DMS153 treated with DMSO at 0.1 percent for 48 hours (cell line): Measurements from ENCODE around the gene CARMIL1.

ENCODE experiments used
- DNase-seq: peaks from one replicate; lab custom pipeline; 2025; ENCODE audit not compliant: unreplicated experiment; lab: John Stamatoyannopoulos, UW

Gene CARMIL1

DNA sequence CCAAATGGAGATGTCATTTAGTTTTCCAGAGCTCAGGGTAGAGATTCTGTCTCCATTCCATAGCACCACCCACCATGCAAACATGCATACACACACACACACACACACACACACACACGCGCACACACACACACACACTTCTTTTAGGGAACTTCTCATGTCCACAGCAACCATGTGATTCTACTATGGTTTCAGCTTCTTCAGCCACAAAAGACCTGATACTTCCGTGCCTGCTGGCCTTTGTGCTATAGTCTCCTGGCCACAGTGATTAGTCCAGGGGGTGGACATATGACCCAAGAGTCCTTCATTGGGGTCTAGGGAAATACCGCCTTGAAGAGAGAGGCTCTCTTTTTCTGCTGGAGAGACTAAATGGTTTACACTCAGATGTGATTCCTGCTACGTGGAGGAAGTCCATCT is 53.5 kb downstream of the CARMIL1 start:
- no peak for DNase-seq

GRCh38 chr6:25333471-25333870 is 54.3 kb downstream of the CARMIL1 start:
- DNase-seq, result no peak

GRCh38 chr6:25334793-25335192 is 55.6 kb downstream of the CARMIL1 start:
- DNase-seq, result no peak

DNA sequence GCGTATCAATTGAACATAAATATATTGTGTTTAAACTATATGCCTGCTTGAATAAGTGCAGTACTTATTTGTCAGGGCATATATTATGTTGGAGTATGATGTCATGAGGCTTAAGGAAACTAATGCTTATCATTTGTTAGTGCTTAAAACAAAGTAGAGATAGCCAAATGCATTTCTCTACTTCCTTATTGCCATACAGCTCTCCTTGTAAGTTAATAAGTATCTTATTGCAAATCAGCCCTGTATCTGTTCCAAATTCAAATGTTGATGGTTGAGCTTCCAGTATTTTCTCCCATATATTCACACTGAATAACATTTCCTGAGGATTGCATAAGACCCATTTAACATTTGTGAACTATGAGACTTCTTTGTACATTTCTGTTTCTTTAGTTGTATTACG is 57.8 kb downstream of the CARMIL1 start:
- DNase-seq, result no peak

GRCh38 chr6:25337431-25337830 is 58.3 kb downstream of the CARMIL1 start:
- no peak for DNase-seq

GRCh38 chr6:25340431-25341202 is 61.4 kb downstream of the CARMIL1 start:
- no peak for DNase-seq

DNA sequence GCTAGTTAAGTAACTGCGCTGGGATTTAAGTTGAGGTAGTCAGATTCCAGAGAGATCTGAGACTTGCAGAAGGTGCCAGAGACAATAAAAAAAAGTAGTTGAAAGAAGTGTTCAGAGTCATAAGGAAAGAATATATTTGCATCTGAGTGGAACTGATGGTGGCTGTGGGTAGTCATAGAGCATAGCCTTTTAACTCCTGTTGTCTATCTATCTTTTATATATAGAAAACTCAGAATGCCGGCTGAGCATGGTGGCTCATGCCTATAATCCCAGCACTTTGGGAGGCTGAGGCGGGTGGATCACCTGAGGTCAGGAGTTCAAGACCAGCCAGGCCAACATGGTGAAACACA is 62.0 kb downstream of the CARMIL1 start:
- no peak for DNase-seq

DNA sequence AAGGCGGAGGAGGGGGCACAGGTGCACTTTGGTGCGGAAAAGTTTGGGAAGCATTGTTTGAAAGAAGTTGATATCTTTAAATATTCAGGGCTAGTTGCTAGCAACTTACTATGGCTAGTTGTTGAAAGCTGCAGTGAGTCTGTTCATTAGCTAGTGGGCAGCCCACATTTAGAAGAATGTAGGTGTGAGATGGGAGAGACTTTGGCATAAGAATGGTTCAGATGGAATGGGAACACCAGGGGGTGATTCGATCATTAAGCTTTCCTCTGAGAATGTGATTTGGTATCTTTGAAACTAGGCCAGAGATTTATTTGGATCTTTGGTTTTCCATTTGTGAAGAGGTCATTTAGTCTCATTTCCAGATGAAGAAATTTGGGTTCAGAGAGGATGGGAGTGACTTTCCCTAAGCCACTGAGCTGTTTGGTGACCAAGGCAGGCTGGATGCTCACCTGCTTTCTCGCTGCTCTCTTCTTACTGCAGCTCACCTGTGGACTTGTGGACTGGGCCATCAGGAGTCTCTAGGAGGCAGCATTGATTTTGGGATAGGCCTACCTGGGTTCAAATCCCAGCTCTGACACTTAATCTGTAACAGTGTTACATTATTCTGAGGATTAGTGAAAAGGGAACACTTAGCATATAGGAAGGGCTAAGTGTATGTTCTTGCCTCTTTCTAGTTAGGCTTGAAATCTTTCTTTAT is 62.9 kb downstream of the CARMIL1 start:
- no peak for DNase-seq

GRCh38 chr6:25342802-25343201 is 63.6 kb downstream of the CARMIL1 start:
- no peak for DNase-seq

DNA sequence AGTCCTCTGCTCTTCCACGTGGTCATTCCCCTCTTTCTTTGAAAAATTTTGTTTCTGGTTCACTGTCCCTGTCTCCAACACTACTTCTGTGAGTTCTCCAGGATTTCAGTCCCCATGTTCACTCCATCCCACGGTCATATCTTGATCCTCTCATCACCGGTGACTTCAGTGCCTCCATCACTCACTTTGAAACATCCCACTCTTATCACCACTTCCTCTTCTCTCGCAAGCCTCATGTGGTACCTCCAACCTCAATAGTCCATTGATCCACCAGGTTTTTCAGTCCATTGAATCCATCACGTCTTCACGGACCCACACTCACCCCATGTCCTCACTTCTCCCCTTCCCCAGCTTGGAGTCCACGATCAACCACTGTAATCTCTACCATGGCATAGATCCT is 64.8 kb downstream of the CARMIL1 start:
- no peak for DNase-seq

- DNase-seq, result no peak
Measured at GRCh38 chr6:25344827-25345226, 65.7 kb downstream of the CARMIL1 start.

- peak; percentile 21 for DNase-seq
Measured at GRCh38 chr6:25346064-25346463, 66.9 kb downstream of the CARMIL1 start.

DNA sequence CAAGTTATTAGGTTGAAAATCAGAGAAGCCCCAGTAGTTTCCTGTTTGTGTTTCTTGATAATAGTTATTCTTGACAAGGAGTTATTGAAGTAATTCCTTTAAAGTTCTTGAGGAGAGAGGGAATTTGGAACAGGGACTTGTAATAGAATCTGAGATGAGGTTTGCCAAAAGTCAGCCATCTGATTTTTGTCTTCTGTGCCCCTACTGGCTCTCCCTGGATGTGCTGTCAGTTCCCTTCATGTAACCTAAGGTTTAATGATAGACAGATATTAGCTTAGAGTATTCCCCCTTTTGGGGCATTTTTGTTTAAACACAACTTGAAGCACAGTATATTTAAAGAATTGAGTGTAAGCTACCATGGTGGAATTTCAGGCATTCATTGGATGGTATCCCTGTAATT is 71.4 kb downstream of the CARMIL1 start:
- DNase-seq, result no peak

DNA sequence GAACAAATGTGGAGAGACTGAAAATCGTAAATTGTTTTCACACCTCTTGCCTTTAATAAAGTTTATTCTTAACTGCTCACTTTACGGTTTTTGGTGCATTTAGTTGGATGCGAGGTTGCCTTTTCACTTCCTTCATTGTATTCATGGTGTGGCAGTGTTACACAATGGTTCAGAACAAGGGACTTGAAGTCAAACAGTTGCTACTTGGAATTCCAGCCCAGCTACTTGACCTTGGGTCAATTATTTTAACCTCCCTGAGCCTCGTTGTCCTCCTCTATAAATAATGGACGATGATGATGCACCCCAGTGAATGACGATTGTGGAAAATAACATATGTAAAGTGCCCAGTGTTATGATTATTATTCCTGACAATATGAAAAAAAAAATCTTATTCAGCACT is 72.3 kb downstream of the CARMIL1 start:
- no peak for DNase-seq

DNA sequence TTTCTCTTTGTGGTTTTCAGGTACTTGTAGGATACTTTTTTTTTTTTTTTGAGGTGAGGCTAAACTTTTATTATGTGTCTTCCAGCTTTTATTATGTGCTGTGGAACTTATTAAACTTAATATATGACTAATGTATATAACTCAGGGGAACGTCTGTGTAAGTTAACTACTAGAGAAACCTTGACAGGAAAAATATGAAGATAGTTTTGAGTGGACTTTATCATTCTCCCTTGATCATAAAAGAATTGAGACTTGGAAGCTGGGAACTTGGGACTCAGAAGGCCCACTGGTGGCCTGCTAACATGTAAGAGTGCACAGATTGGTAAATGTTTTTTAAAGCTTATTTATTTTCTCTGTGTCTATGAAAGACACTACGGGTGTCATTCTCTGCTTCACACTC is 73.1 kb downstream of the CARMIL1 start:
- no peak for DNase-seq

DNA sequence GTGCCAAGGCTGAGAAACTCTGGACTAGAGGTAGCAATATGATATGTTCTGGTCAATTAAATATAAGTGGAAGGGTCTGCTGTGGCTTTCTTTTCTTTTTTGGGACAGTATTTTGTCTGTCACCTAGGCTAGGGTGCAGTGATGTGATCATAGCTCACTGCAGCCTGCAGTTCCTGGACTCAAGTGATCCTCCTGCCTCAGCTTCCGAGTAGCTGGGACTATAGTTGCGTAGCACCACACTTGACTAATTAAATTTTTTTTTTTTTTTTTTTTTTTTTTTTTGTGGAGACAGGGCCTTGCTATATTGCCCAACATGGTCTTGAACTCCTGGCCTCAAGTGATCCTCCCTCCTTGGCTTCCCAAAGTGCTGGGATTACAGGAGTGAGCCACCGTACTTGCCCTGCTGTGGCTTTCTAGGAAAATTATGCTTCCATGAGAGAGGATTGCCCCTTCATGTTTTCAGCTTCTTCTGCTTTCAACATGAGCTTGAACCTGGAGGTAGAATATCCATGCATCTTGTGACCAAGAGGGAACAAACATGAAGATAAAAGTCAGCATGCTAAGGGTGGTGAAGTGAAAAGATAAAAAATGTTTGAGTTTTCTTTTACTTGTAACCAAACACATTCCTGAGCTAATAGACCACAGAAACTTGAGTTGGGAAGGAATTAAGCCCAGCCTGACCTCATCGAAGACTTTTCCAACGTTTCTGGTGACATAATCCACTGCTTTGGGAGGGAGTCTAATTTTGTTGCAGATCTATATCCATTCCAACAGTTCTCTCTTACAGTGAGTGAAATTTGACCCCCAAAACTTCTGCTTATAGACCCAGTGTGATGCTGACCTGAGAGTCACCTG is 75.1 kb downstream of the CARMIL1 start:
- no peak for DNase-seq

GRCh38 chr6:25359191-25359861 is 80.2 kb downstream of the CARMIL1 start:
- no peak for DNase-seq

GRCh38 chr6:25359891-25360290 is 80.7 kb downstream of the CARMIL1 start:
- DNase-seq, result no peak

GRCh38 chr6:25360621-25361020 is 81.4 kb downstream of the CARMIL1 start:
- DNase-seq, result no peak

GRCh38 chr6:25363427-25363826 is 84.3 kb downstream of the CARMIL1 start:
- no peak for DNase-seq

- DNase-seq, result no peak
Measured at GRCh38 chr6:25365154-25365553, 86.0 kb downstream of the CARMIL1 start.
